SK-N-SH treated with all-trans-retinoic acid at 6 μM for 48 hours (cell line): Measurements from ENCODE around the gene STK16.

Source experiments
- ATAC-seq: fragments of 200-7000 bp; cut with Tn5 transposase; 3 replicates; pipeline ENCODE4 v1.9.1; 2020; ENCODE audit warnings: mild to moderate bottlenecking, moderate library complexity
- ARNTL ChIP-seq: fragments of 450-650 bp; formaldehyde crosslinking; IDR thresholded peaks from 2 replicates; pipeline ENCODE4 v1.5.0; 2020; ENCODE audit warnings: low read depth, mild to moderate bottlenecking, moderate library complexity, borderline replicate concordance
- BACH2 ChIP-seq: fragments of 250-450 bp; sonication (Bioruptor Pico); IDR thresholded peaks from 2 replicates; pipeline ENCODE4 v1.9.0; 2021; ENCODE audit warnings: mild to moderate bottlenecking, borderline replicate concordance
- CSDC2 ChIP-seq: fragments of 250-450 bp; sonication (Bioruptor Pico); IDR thresholded peaks from 2 replicates; pipeline ENCODE4 v1.5.0; 2020; ENCODE audit warnings: mild to moderate bottlenecking, moderate library complexity
- ESRRG ChIP-seq: fragments of 250-450 bp; sonication (Bioruptor Pico); IDR thresholded peaks from 2 replicates; pipeline ENCODE4 v1.6.1; 2021; ENCODE audit warnings: mild to moderate bottlenecking
- GLIS3 ChIP-seq: fragments of 250-450 bp; sonication (Bioruptor Pico); IDR thresholded peaks from 2 replicates; pipeline ENCODE4 v1.5.0; 2020; ENCODE audit warnings: mild to moderate bottlenecking, moderate library complexity
- ISL1 ChIP-seq: fragments of 250-450 bp; sonication (Bioruptor Pico); IDR thresholded peaks from 2 replicates; pipeline ENCODE4 v2.1.2; 2022; ENCODE audit warnings: mild to moderate bottlenecking, moderate library complexity
- OSR1 ChIP-seq: fragments of 250-450 bp; sonication (Bioruptor Pico); IDR thresholded peaks from 2 replicates; pipeline ENCODE4 v1.8.0; 2022; ENCODE audit warnings: moderate library complexity, mild to moderate bottlenecking, inconsistent platforms
- PPARA ChIP-seq: fragments of 250-450 bp; sonication (Bioruptor Pico); IDR thresholded peaks from 2 replicates; pipeline ENCODE4 v1.5.0; 2020; ENCODE audit warnings: mild to moderate bottlenecking, borderline replicate concordance
- RARB ChIP-seq: fragments of 250-450 bp; sonication (Bioruptor Pico); IDR thresholded peaks from 2 replicates; pipeline ENCODE4 v1.8.0; 2021; ENCODE audit warnings: mild to moderate bottlenecking, moderate library complexity
- SNAI2 ChIP-seq: fragments of 250-450 bp; sonication (Bioruptor Pico); IDR thresholded peaks from 2 replicates; pipeline ENCODE4 v1.5.0; 2020; ENCODE audit warnings: mild to moderate bottlenecking, moderate library complexity
- TCF4 ChIP-seq: fragments of 250-450 bp; sonication (Bioruptor Pico); IDR thresholded peaks from 2 replicates; pipeline ENCODE4 v1.8.0; 2021; ENCODE audit warnings: mild to moderate bottlenecking, moderate library complexity, borderline replicate concordance
- TOX ChIP-seq: fragments of 250-450 bp; sonication (Bioruptor Pico); IDR thresholded peaks from 2 replicates; pipeline ENCODE4 v1.8.0; 2021; ENCODE audit warnings: mild to moderate bottlenecking, moderate library complexity, borderline replicate concordance
- ZC3H10 ChIP-seq: fragments of 250-450 bp; sonication (Bioruptor Pico); IDR thresholded peaks from 2 replicates; pipeline ENCODE4 v1.5.1; 2021; ENCODE audit warnings: mild to moderate bottlenecking, moderate library complexity
- ZFP3 ChIP-seq: fragments of 250-450 bp; sonication (Bioruptor Pico); IDR thresholded peaks from 2 replicates; pipeline ENCODE4 v1.5.0; 2020; ENCODE audit warnings: mild to moderate bottlenecking, moderate library complexity
- ZFP30 ChIP-seq: fragments of 450-650 bp; formaldehyde crosslinking; IDR thresholded peaks from 2 replicates; pipeline ENCODE4 v1.5.0; 2022; ENCODE audit warnings: mild to moderate bottlenecking, moderate library complexity
- ZNF70 ChIP-seq: fragments of 450-650 bp; formaldehyde crosslinking; IDR thresholded peaks from 2 replicates; pipeline ENCODE4 v1.5.0; 2020; ENCODE audit warnings: mild to moderate bottlenecking, moderate library complexity
- ZNF8 ChIP-seq: fragments of 450-650 bp; formaldehyde crosslinking; IDR thresholded peaks from 2 replicates; pipeline ENCODE4 v1.5.0; 2020; ENCODE audit warnings: mild to moderate bottlenecking, moderate library complexity
- TF ChIP-seq, protein P1 (sequence below): fragments of 250-450 bp; sonication (Bioruptor Pico); IDR thresholded peaks from 2 replicates; pipeline ENCODE4 v1.8.0; 2020; ENCODE audit warnings: mild to moderate bottlenecking, moderate library complexity, borderline replicate concordance
- TF ChIP-seq, protein P2 (sequence below): fragments of 250-450 bp; sonication (Bioruptor Pico); IDR thresholded peaks from 2 replicates; pipeline ENCODE4 v1.5.0; 2020; ENCODE audit warnings: mild to moderate bottlenecking, moderate library complexity
- TF ChIP-seq, protein P3 (sequence below): fragments of 250-450 bp; sonication (Bioruptor Pico); IDR thresholded peaks from 2 replicates; pipeline ENCODE4 v1.5.1; 2020; ENCODE audit warnings: low read depth, mild to moderate bottlenecking, moderate library complexity
- TF ChIP-seq, protein P4 (sequence below): fragments of 250-450 bp; sonication (Bioruptor Pico); IDR thresholded peaks from 2 replicates; pipeline ENCODE4 v1.5.1; 2021; ENCODE audit warnings: mild to moderate bottlenecking, moderate library complexity

The STK16 gene

DNA sequence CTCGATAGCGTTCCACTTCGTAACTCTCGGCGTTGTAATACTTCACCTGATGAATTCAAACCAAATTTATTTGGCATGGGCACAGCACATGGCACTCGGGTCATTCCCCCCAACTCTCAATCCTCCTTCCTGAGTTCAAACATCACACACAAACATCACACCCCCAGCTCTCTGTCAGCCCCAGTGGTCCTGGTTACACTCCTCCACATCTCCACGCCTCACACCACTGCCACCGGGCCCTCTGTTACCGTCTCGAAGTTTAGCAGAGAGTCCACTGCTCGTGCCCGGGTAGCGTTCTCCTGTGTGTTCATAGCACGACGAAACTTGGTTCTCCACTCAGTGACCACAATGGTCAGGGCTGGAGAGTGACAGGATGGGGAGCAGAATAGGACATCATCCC lies 31.1 kb upstream of the STK16 start:
- TF ChIP-seq, protein P1, sequence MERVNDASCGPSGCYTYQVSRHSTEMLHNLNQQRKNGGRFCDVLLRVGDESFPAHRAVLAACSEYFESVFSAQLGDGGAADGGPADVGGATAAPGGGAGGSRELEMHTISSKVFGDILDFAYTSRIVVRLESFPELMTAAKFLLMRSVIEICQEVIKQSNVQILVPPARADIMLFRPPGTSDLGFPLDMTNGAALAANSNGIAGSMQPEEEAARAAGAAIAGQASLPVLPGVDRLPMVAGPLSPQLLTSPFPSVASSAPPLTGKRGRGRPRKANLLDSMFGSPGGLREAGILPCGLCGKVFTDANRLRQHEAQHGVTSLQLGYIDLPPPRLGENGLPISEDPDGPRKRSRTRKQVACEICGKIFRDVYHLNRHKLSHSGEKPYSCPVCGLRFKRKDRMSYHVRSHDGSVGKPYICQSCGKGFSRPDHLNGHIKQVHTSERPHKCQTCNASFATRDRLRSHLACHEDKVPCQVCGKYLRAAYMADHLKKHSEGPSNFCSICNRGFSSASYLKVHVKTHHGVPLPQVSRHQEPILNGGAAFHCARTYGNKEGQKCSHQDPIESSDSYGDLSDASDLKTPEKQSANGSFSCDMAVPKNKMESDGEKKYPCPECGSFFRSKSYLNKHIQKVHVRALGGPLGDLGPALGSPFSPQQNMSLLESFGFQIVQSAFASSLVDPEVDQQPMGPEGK (CRISPR knock-in tag) = no peak
- TF ChIP-seq ARNTL (CRISPR knock-in tag) (no peak), GLIS3 (CRISPR knock-in tag) (no peak), ISL1 (CRISPR knock-in tag) (no peak), CSDC2 (no peak)
- no peak for ATAC-seq

DNA sequence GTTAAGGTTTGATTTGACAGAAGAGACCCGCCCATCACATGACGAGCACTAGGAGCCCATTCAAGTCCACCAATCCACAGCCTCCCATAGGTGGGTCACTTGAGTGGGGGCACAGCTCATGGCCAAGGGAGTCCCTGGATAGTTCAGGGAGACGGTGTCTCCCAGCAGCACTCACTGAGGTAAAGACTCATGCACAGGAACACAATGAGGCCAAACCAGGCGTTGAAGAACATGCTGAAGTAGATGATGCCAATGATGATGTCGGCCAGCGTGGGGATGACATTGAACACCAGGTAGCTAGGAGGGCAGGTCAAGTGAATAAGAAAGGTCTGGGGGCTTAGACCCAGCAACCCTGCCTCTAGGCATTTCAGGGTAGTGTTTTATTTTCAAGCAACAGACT lies 30.5 kb upstream of the STK16 start:
- TF ChIP-seq ESRRG = no peak
- no peak for TF ChIP-seq OSR1
- no peak for TF ChIP-seq SNAI2
- TF ChIP-seq PPARA (CRISPR knock-in tag) = no peak
- no peak for TF ChIP-seq BACH2
- TF ChIP-seq, protein P1 (CRISPR knock-in tag) = no peak
- TF ChIP-seq RARB (CRISPR knock-in tag) = no peak
- TF ChIP-seq CSDC2 = no peak
- TF ChIP-seq ARNTL (CRISPR knock-in tag) = no peak
- TF ChIP-seq, protein P2, sequence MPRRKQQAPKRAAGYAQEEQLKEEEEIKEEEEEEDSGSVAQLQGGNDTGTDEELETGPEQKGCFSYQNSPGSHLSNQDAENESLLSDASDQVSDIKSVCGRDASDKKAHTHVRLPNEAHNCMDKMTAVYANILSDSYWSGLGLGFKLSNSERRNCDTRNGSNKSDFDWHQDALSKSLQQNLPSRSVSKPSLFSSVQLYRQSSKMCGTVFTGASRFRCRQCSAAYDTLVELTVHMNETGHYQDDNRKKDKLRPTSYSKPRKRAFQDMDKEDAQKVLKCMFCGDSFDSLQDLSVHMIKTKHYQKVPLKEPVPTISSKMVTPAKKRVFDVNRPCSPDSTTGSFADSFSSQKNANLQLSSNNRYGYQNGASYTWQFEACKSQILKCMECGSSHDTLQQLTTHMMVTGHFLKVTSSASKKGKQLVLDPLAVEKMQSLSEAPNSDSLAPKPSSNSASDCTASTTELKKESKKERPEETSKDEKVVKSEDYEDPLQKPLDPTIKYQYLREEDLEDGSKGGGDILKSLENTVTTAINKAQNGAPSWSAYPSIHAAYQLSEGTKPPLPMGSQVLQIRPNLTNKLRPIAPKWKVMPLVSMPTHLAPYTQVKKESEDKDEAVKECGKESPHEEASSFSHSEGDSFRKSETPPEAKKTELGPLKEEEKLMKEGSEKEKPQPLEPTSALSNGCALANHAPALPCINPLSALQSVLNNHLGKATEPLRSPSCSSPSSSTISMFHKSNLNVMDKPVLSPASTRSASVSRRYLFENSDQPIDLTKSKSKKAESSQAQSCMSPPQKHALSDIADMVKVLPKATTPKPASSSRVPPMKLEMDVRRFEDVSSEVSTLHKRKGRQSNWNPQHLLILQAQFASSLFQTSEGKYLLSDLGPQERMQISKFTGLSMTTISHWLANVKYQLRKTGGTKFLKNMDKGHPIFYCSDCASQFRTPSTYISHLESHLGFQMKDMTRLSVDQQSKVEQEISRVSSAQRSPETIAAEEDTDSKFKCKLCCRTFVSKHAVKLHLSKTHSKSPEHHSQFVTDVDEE = no peak
- TF ChIP-seq TCF4 (CRISPR knock-in tag) = no peak
- TF ChIP-seq ZC3H10 (CRISPR knock-in tag) = no peak
- no peak for TF ChIP-seq TOX
- TF ChIP-seq ISL1 (CRISPR knock-in tag) = no peak
- TF ChIP-seq, protein P3, sequence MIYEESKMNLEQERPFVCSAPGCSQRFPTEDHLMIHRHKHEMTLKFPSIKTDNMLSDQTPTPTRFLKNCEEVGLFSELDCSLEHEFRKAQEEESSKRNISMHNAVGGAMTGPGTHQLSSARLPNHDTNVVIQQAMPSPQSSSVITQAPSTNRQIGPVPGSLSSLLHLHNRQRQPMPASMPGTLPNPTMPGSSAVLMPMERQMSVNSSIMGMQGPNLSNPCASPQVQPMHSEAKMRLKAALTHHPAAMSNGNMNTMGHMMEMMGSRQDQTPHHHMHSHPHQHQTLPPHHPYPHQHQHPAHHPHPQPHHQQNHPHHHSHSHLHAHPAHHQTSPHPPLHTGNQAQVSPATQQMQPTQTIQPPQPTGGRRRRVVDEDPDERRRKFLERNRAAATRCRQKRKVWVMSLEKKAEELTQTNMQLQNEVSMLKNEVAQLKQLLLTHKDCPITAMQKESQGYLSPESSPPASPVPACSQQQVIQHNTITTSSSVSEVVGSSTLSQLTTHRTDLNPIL (CRISPR knock-in tag) = no peak
- TF ChIP-seq, protein P4, sequence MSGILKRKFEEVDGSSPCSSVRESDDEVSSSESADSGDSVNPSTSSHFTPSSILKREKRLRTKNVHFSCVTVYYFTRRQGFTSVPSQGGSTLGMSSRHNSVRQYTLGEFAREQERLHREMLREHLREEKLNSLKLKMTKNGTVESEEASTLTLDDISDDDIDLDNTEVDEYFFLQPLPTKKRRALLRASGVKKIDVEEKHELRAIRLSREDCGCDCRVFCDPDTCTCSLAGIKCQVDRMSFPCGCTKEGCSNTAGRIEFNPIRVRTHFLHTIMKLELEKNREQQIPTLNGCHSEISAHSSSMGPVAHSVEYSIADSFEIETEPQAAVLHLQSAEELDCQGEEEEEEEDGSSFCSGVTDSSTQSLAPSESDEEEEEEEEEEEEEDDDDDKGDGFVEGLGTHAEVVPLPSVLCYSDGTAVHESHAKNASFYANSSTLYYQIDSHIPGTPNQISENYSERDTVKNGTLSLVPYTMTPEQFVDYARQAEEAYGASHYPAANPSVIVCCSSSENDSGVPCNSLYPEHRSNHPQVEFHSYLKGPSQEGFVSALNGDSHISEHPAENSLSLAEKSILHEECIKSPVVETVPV (CRISPR knock-in tag) = no peak

DNA sequence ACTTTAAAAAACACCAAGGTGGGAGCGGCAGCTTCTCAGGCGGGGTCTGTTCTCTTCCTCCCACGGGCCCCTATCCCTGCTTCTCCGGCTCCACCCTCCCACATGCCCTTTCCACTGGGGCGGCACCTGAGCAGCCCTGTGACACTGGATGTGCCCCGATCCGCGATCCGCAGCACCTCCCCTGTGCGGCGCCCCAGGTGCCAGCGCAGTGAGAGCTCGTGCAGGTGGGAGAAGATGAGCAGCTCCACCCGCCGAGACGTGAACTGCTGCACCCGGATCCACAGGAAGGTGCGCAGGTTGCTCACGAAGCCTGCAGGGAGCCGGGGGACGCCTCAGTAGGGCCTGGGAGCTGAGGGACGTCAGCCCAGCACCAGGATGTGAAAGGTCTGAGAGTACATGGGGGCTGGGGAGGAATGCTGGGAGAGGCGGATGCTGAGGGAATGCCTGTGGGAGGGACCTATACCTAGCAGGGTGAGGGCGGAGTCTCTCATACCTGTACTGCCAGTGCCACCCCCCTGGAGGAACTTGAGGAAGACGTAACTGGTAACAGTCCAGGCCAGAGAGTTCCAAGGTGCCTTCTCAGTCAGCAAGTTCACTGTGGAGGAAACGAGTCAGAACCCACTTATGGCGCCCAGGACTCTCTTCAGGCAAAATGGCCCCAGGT lies 29.3 kb upstream of the STK16 start:
- TF ChIP-seq GLIS3 (CRISPR knock-in tag) (no peak), CSDC2 (no peak)
- ATAC-seq = no peak

More for the DNA sequence above, 30.5 kb upstream of the STK16 start:
- no peak for ATAC-seq

DNA sequence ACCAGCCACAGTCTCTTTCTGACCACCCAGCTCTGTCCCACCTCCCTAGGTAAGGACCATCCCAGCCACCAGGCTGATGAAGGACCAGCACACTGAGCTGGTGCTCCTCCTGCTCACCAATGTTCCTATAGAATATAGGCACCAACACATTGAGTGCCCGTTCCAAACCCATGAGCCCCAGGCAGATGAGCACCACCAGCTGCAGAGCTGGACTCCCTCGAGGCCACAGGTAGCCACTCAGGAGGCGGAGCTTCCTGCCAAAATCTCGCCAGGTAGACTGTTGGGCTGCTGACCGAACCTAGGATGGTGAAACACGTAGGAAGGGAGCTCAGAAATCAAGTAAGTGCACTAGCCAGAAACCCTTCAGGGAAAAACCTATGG lies 28.8 kb upstream of the STK16 start:
- ATAC-seq = no peak
- TF ChIP-seq ZNF70 (CRISPR knock-in tag) (no peak), PPARA (CRISPR knock-in tag) (no peak), TCF4 (CRISPR knock-in tag) (no peak), SNAI2 (no peak), GLIS3 (CRISPR knock-in tag) (no peak), ESRRG (no peak), CSDC2 (no peak), ZFP30 (CRISPR knock-in tag) (no peak), ZFP3 (no peak), BACH2 (no peak), ZNF8 (CRISPR knock-in tag) (no peak), TOX (no peak)
- TF ChIP-seq, protein P4 (CRISPR knock-in tag) = no peak
- TF ChIP-seq, protein P3 (CRISPR knock-in tag) = no peak
- TF ChIP-seq, all 23 proteins: peak for 0
